ENCODE measurements around the gene SLC22A16. TPM values are rescaled to one million over a fixed set of nuclear protein-coding genes. Genes with fewer than 3 reads are reported as not detected.
"Not testable (repeated sequence)": the region's sequence is repeated elsewhere in the genome, so short reads cannot be mapped to it uniquely, and the experiment has no call there.

The SLC22A16 gene
- total RNA-seq, 1 experiment from 2014 or later, result not detected

GRCh38 chr6:110517601-110518281 is 41.3 kb upstream of the SLC22A16 start:
- intact Hi-C loops (cut with micrococcal nuclease), result no loop called here
- CTCF ChIA-PET, result interaction anchor here (0.6 to 2.8 kb wide), 14 partner anchors 10 to 512 kb away, joined by 3 to 26 read pairs (median 4); no protein-coding TSS in a partner anchor
- Mint-ChIP-seq H3K27me3 (ENCODE audit: insufficient read depth, unreplicated experiment) (no peaks in the 10 kb centered on the region), H3K9me3 (ENCODE audit: unreplicated experiment) (no peaks in the 10 kb centered on the region), H3K4me1 (ENCODE audit: insufficient read depth, unreplicated experiment) (peaks cover 17% of the 10 kb centered on the region), H3K36me3 (ENCODE audit: insufficient read depth, unreplicated experiment) (no peaks in the 10 kb centered on the region), H3K27ac (ENCODE audit: low read depth, unreplicated experiment) (no peak overlapping the region), H3K4me3 (ENCODE audit: unreplicated experiment) (no peak overlapping the region)
- BruUV-seq (replicated peaks), result no TSS peak
- DNase-seq (ENCODE audit: unreplicated experiment), result peak; percentile 40
- POLR2A ChIA-PET, result interaction anchor here (0.6 to 1.6 kb wide), 2 partner anchors 294 to 1813 kb away, joined by 3 read pairs; no protein-coding TSS in a partner anchor
- no peak for TF ChIP-seq CTCF (IDR thresholded peaks at IDR 0.05; ENCODE audit: unreplicated experiment)

- CTCF ChIA-PET, result interaction anchor here (0.6 to 2.8 kb wide), 4 partner anchors 11 to 434 kb away, joined by 4 to 26 read pairs (median 6); no protein-coding TSS in a partner anchor
- no peak for DNase-seq (ENCODE audit: unreplicated experiment)
- intact Hi-C loops (cut with micrococcal nuclease), result no loop called here
- POLR2A ChIA-PET, result no interaction called here
- no peak overlapping the region for H3K27ac Mint-ChIP-seq (ENCODE audit: low read depth, unreplicated experiment)
- no peaks in the 10 kb centered on the region for H3K9me3 Mint-ChIP-seq (ENCODE audit: unreplicated experiment)
- no peaks in the 10 kb centered on the region for H3K36me3 Mint-ChIP-seq (ENCODE audit: insufficient read depth, unreplicated experiment)
- H3K4me3 Mint-ChIP-seq (ENCODE audit: unreplicated experiment), result no peak overlapping the region
- BruUV-seq (replicated peaks), result no TSS peak
- TF ChIP-seq CTCF (IDR thresholded peaks at IDR 0.05; ENCODE audit: unreplicated experiment), result no peak
- peaks cover 17% of the 10 kb centered on the region for H3K4me1 Mint-ChIP-seq (ENCODE audit: insufficient read depth, unreplicated experiment)
- H3K27me3 Mint-ChIP-seq (ENCODE audit: insufficient read depth, unreplicated experiment), result no peaks in the 10 kb centered on the region
Observed at GRCh38 chr6:110517034-110517433, 40.6 kb upstream of the SLC22A16 start.

- no TSS peak for BruUV-seq (replicated peaks)
- Mint-ChIP-seq H3K4me1 (ENCODE audit: insufficient read depth, unreplicated experiment) (peaks cover 23% of the 10 kb centered on the region), H3K4me3 (ENCODE audit: unreplicated experiment) (no peak overlapping the region), H3K27me3 (ENCODE audit: insufficient read depth, unreplicated experiment) (no peaks in the 10 kb centered on the region), H3K9me3 (ENCODE audit: unreplicated experiment) (no peaks in the 10 kb centered on the region), H3K27ac (ENCODE audit: low read depth, unreplicated experiment) (no peak overlapping the region), H3K36me3 (ENCODE audit: insufficient read depth, unreplicated experiment) (no peaks in the 10 kb centered on the region)
- TF ChIP-seq CTCF (IDR thresholded peaks at IDR 0.05; ENCODE audit: unreplicated experiment), result no peak
- ChIA-PET CTCF (no interaction called here), POLR2A (no interaction called here)
- DNase-seq (ENCODE audit: unreplicated experiment), result no peak
- intact Hi-C loops (cut with micrococcal nuclease), result no loop called here
Observed at GRCh38 chr6:110514818-110515217, 38.4 kb upstream of the SLC22A16 start.

DNA sequence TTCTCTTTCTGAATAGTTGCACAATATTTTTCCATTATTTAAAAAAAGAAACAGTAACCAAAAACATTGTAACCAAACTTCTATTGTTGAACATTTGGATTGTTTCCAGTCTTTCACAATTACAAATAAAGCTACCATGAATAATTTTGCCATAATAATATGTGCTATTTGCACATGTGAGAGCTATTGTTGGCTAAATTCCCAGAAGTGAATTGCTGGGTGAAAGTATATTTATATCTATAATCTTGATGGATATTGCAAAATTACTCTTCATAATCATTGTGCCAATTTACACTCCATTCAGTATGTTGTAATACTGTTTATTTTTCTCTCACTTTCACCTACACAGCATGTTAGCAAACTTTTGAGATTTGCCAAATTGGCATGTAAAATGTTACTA is 36.6 kb upstream of the SLC22A16 start:
- intact Hi-C loops (cut with micrococcal nuclease), result no loop called here
- H3K4me3 Mint-ChIP-seq (ENCODE audit: unreplicated experiment), result no peak overlapping the region
- POLR2A ChIA-PET, result interaction anchor here (0.9 to 1.2 kb wide), 3 partner anchors 25 to 363 kb away, joined by 3 to 4 read pairs (median 3); partner anchors contain the start of gene AMD1
- CTCF ChIA-PET, result no interaction called here
- no peak for TF ChIP-seq CTCF (IDR thresholded peaks at IDR 0.05; ENCODE audit: unreplicated experiment)
- peak; percentile 92 for DNase-seq (ENCODE audit: unreplicated experiment)
- no peak overlapping the region for H3K27ac Mint-ChIP-seq (ENCODE audit: low read depth, unreplicated experiment)
- H3K4me1 Mint-ChIP-seq (ENCODE audit: insufficient read depth, unreplicated experiment), result peaks cover 27% of the 10 kb centered on the region
- H3K36me3 Mint-ChIP-seq (ENCODE audit: insufficient read depth, unreplicated experiment), result no peaks in the 10 kb centered on the region
- no peaks in the 10 kb centered on the region for H3K9me3 Mint-ChIP-seq (ENCODE audit: unreplicated experiment)
- BruUV-seq (replicated peaks), result no TSS peak
- no peaks in the 10 kb centered on the region for H3K27me3 Mint-ChIP-seq (ENCODE audit: insufficient read depth, unreplicated experiment)

GRCh38 chr6:110512549-110512948 is 36.1 kb upstream of the SLC22A16 start:
- H3K4me3 Mint-ChIP-seq (ENCODE audit: unreplicated experiment); BruUV-seq (replicated peaks); H3K36me3 Mint-ChIP-seq (ENCODE audit: insufficient read depth, unreplicated experiment); H3K27me3 Mint-ChIP-seq (ENCODE audit: insufficient read depth, unreplicated experiment); H3K9me3 Mint-ChIP-seq (ENCODE audit: unreplicated experiment); intact Hi-C loops (cut with micrococcal nuclease); DNase-seq (ENCODE audit: unreplicated experiment): not testable (repeated sequence)
- CTCF ChIA-PET, result interaction anchor here (0.7 kb wide), 1 partner anchor 28 kb away, joined by 3 read pairs; no protein-coding TSS in a partner anchor
- Mint-ChIP-seq H3K27ac (ENCODE audit: low read depth, unreplicated experiment) (peak overlapping the region; percentile 33), H3K4me1 (ENCODE audit: insufficient read depth, unreplicated experiment) (peaks cover 22% of the 10 kb centered on the region)
- POLR2A ChIA-PET, result interaction anchor here (0.9 to 1.2 kb wide), 3 partner anchors 24 to 364 kb away, joined by 3 to 4 read pairs (median 3); partner anchors contain the start of gene AMD1

Data from MCF 10A (cell line).